C4-2B (cell line): Measurements from ENCODE around the gene DUOXA2.

Experiments used
- ZFX ChIP-seq: fragments of 450-650 bp; IDR thresholded peaks from 2 replicates; pipeline ENCODE4 v1.6.1; 2017
- TF ChIP-seq, protein P1 (sequence below): fragments of 450-650 bp; conservative IDR thresholded peaks from 2 replicates; pipeline ENCODE4 v1.5.1; 2017; ENCODE audit warnings: mild to moderate bottlenecking

DNA sequence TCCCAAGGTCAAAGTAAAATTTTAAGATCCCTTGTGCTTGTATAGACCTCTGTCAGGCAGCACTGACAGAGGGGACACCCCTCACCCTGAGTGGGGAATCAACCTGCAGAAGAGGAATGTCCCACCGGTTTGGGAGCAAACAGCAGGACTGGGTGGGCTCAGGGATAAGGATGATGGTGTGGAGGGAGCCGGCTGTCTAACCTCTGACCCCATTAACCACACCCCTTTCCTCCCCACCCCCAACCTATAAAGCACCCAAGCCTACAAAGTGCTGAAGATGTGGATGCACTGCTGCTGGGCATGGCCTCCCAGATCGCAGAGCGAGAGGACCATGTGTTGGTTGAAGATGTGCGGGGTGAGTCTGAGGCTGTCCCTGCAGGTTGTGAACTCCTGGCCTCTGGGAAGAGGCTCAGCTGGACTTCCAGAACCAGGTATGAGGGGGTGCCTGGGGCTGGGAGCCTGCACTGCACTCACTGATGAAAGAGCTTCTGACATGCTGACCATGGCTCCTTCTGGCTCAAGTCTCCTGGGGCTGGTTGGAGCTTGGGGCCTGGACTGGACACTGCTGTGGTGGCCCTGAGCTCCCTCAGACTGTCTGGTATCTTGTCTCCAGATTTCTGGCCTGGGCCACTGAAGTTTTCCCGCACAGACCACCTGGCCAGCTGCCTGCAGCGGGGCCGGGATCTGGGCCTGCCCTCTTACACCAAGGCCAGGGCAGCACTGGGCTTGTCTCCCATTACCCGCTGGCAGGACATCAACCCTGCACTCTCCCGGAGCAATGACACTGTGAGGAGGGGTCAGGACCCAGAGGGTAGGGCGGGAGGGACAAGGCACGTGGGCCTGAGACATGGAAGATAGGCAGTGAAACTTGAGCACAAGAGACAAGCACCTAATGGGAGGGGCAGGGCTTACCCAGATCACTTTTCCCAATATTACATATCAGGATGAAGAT lies 25.0 kb downstream of the DUOXA2 start:
- TF ChIP-seq, protein P1, sequence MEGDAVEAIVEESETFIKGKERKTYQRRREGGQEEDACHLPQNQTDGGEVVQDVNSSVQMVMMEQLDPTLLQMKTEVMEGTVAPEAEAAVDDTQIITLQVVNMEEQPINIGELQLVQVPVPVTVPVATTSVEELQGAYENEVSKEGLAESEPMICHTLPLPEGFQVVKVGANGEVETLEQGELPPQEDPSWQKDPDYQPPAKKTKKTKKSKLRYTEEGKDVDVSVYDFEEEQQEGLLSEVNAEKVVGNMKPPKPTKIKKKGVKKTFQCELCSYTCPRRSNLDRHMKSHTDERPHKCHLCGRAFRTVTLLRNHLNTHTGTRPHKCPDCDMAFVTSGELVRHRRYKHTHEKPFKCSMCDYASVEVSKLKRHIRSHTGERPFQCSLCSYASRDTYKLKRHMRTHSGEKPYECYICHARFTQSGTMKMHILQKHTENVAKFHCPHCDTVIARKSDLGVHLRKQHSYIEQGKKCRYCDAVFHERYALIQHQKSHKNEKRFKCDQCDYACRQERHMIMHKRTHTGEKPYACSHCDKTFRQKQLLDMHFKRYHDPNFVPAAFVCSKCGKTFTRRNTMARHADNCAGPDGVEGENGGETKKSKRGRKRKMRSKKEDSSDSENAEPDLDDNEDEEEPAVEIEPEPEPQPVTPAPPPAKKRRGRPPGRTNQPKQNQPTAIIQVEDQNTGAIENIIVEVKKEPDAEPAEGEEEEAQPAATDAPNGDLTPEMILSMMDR, result no peak
- peak; percentile 35; the same call in 1 of the 2 replicates for TF ChIP-seq ZFX
